Neural cell (in vitro differentiated cells): ENCODE data around the gene CC2D1A. TPM values are rescaled to one million over a fixed set of nuclear protein-coding genes. Genes with fewer than 3 reads are reported as not detected.

Experiments
- H2AFZ ChIP-seq: fragments of 200-600, 300-800 bp; sonication (generic), shearing (Covaris generic); 2 replicates; pipeline ENCODE4 v1.6.0; 2014; ENCODE audit warnings: low read depth, mild to moderate bottlenecking, antibody characterized with exemption, low read length, moderate library complexity
- H3F3A ChIP-seq: fragments of 200-600 bp; shearing (Covaris generic); 2 replicates; pipeline ENCODE4 v1.6.1; 2016; ENCODE audit warnings: mild to moderate bottlenecking, moderate library complexity, mixed read lengths, antibody characterized with exemption, low read length; ENCODE audit not compliant: insufficient read depth, poor library complexity, severe bottlenecking
- H3K27ac ChIP-seq: fragments of 200-600, 300-800 bp; sonication (generic), shearing (Covaris generic); 2 replicates; pipeline ENCODE4 v1.5.1; 2014; ENCODE audit warnings: mild to moderate bottlenecking, low read length, moderate library complexity
- H3K27me3 ChIP-seq: fragments of 300-800, 200-600 bp; sonication (generic), shearing (Covaris generic); 2 replicates; pipeline ENCODE4 v1.6.0; 2014; ENCODE audit warnings: mild to moderate bottlenecking, low read depth, low read length, moderate library complexity; ENCODE audit not compliant: insufficient read depth
- H3K36me3 ChIP-seq: fragments of 300-800, 200-600 bp; sonication (generic), shearing (Covaris generic); 2 replicates; pipeline ENCODE4 v1.5.1; 2014; ENCODE audit warnings: mild to moderate bottlenecking, antibody characterized with exemption, low read length, moderate library complexity; ENCODE audit not compliant: insufficient read depth
- H3K4me2 ChIP-seq: fragments of 300-800, 200-600 bp; sonication (generic), shearing (Covaris generic); 2 replicates; pipeline ENCODE4 v1.6.0; 2014; ENCODE audit warnings: mild to moderate bottlenecking, low read length
- H3K4me3 ChIP-seq: fragments of 300-800, 200-600 bp; sonication (generic), shearing (Covaris generic); 2 replicates; pipeline ENCODE4 v1.5.1; 2014; ENCODE audit warnings: mild to moderate bottlenecking, low read length, moderate library complexity
- H3K79me2 ChIP-seq: fragments of 200-600 bp; shearing (Covaris generic); replicated peaks from 2 replicates; pipeline ENCODE4 v1.6.0; 2014; ENCODE audit warnings: mild to moderate bottlenecking, low read length, moderate library complexity; ENCODE audit not compliant: insufficient read depth
- H3K9ac ChIP-seq: fragments of 300-800, 200-600 bp; sonication (generic), shearing (Covaris generic); 2 replicates; pipeline ENCODE4 v1.6.1; 2016; ENCODE audit warnings: mild to moderate bottlenecking, low read length, mixed read lengths
- H3K9me2 ChIP-seq: fragments of 200-600 bp; shearing (Covaris generic); 2 replicates; pipeline ENCODE4 v1.6.1; 2016; ENCODE audit warnings: mild to moderate bottlenecking, low read length, mixed read lengths; ENCODE audit not compliant: insufficient read depth
- H3K9me3 ChIP-seq: fragments of 200-600, 300-800 bp; sonication (generic), shearing (Covaris generic); 2 replicates; pipeline ENCODE4 v1.6.1; 2016; ENCODE audit warnings: mild to moderate bottlenecking, mixed run types, low read length, moderate library complexity, mixed read lengths
- H4K20me1 ChIP-seq: fragments of 200-600 bp; shearing (Covaris generic); 2 replicates; pipeline ENCODE4 v1.6.1; 2016; ENCODE audit warnings: mild to moderate bottlenecking, mixed run types; ENCODE audit not compliant: insufficient read depth
- CTCF ChIP-seq: fragments of 450-650 bp; IDR thresholded peaks from 2 replicates; pipeline ENCODE4 v1.5.1; 2014; ENCODE audit warnings: antibody characterized with exemption, mild to moderate bottlenecking, moderate library complexity; ENCODE audit not compliant: poor library complexity, severe bottlenecking
- EP300 ChIP-seq: fragments of 450-650 bp; conservative IDR thresholded peaks from 2 replicates; pipeline ENCODE4 v1.6.1; 2014; ENCODE audit warnings: antibody characterized with exemption, mild to moderate bottlenecking, moderate library complexity; ENCODE audit not compliant: poor library complexity, severe bottlenecking
- EZH2 ChIP-seq: fragments of 200-600, 300-800 bp; shearing (Covaris generic), sonication (generic); IDR thresholded peaks from 2 replicates; pipeline ENCODE4 v1.6.1; 2014; ENCODE audit warnings: antibody characterized with exemption, low read length, borderline replicate concordance, mild to moderate bottlenecking; ENCODE audit not compliant: insufficient read depth, poor library complexity, severe bottlenecking
- MXI1 ChIP-seq: fragments of 450-650 bp; conservative IDR thresholded peaks from 2 replicates; pipeline ENCODE4 v1.6.1; 2014; ENCODE audit warnings: antibody characterized with exemption, mild to moderate bottlenecking; ENCODE audit not compliant: poor library complexity, severe bottlenecking
- POLR2AphosphoS5 ChIP-seq: IDR thresholded peaks from 2 replicates; pipeline ENCODE4 v1.6.1; 2012
- RAD21 ChIP-seq: fragments of 450-650 bp; conservative IDR thresholded peaks from 2 replicates; pipeline ENCODE4 v1.6.1; 2014; ENCODE audit warnings: antibody characterized with exemption, mild to moderate bottlenecking, moderate library complexity
- REST ChIP-seq: IDR thresholded peaks from 2 replicates; pipeline ENCODE4 v1.6.1; 2012; ENCODE audit warnings: borderline replicate concordance
- SMC3 ChIP-seq: fragments of 450-650 bp; conservative IDR thresholded peaks from 2 replicates; pipeline ENCODE4 v1.6.1; 2014; ENCODE audit warnings: antibody characterized with exemption, mild to moderate bottlenecking, moderate library complexity; ENCODE audit not compliant: poor library complexity
- TAF1 ChIP-seq: IDR thresholded peaks from 2 replicates; pipeline ENCODE4 v1.6.1; 2012; ENCODE audit warnings: low read depth
- polyA plus RNA-seq: library from polyadenylated mRNA; depleted of rRNA; stranded (reverse); fragments of >200 nt; gene quantifications from 2 replicates; pipeline ENCODE4 v1.2.3, GENCODE V29; 2014

CC2D1A gene
- polyA plus RNA-seq, 1 donor from 2014 or later: 24.5 TPM

GRCh38 chr19:13926715-13927114, 20.7 kb downstream of the CC2D1A start:
- H3K9me2 ChIP-seq: no peaks in the 10 kb centered on the region
- no peaks in the 10 kb centered on the region for H3K27me3 ChIP-seq
- H3K79me2 ChIP-seq: no peaks in the 10 kb centered on the region
- no peak overlapping the region for H3K4me2 ChIP-seq
- H3F3A ChIP-seq: no peaks in the 10 kb centered on the region
- H4K20me1 ChIP-seq: no peaks in the 10 kb centered on the region
- H3K36me3 ChIP-seq: no peaks in the 10 kb centered on the region
- H2AFZ ChIP-seq: no peak overlapping the region
- H3K4me3 ChIP-seq: no peak overlapping the region
- H3K9me3 ChIP-seq: no peaks in the 10 kb centered on the region
- TF ChIP-seq MXI1 (no peak), SMC3 (no peak), EZH2 (no peak), POLR2AphosphoS5 (no peak), REST (no peak), CTCF (no peak), RAD21 (no peak), TAF1 (no peak), EP300 (no peak)
- no peak overlapping the region for H3K27ac ChIP-seq
- no peak overlapping the region for H3K9ac ChIP-seq

- Histone ChIP-seq H3K79me2 (no peaks in the 10 kb centered on the region), H3K27me3 (no peaks in the 10 kb centered on the region), H3K9me3 (no peaks in the 10 kb centered on the region), H3K4me2 (no peak overlapping the region), H3K27ac (no peak overlapping the region), H3K9ac (no peak overlapping the region), H4K20me1 (no peaks in the 10 kb centered on the region), H3K9me2 (no peaks in the 10 kb centered on the region), H3K4me3 (no peak overlapping the region), H3K36me3 (no peaks in the 10 kb centered on the region), H2AFZ (no peak overlapping the region), H3F3A (no peaks in the 10 kb centered on the region)
- TF ChIP-seq TAF1: no peak
Observed at GRCh38 chr19:13929340-13929739, 23.3 kb downstream of the CC2D1A start.

- H3K27me3 ChIP-seq: no peaks in the 10 kb centered on the region
- H3K36me3 ChIP-seq: no peaks in the 10 kb centered on the region
- H3K79me2 ChIP-seq: no peaks in the 10 kb centered on the region
- no peak overlapping the region for H2AFZ ChIP-seq
- no peaks in the 10 kb centered on the region for H3K9me3 ChIP-seq
- no peak overlapping the region for H3K4me3 ChIP-seq
- no peaks in the 10 kb centered on the region for H3F3A ChIP-seq
- no peak overlapping the region for H3K27ac ChIP-seq
- TF ChIP-seq REST: no peak
- no peak for TF ChIP-seq TAF1
- no peak for TF ChIP-seq RAD21
- no peak for TF ChIP-seq POLR2AphosphoS5
- no peak for TF ChIP-seq SMC3
- no peak for TF ChIP-seq EZH2
- TF ChIP-seq CTCF: no peak
- H3K9ac ChIP-seq: no peak overlapping the region
- no peaks in the 10 kb centered on the region for H4K20me1 ChIP-seq
- H3K9me2 ChIP-seq: no peaks in the 10 kb centered on the region
- no peak overlapping the region for H3K4me2 ChIP-seq
Observed at GRCh38 chr19:13929956-13930355, 24.0 kb downstream of the CC2D1A start.
